ENCODE data around the gene EVI5. TPM values are rescaled to one million over a fixed set of nuclear protein-coding genes. Genes with fewer than 3 reads are reported as not detected.

The EVI5 gene
- total and polyA plus RNA-seq, 10 of the 15 experiments (the other 5 are each of a cell fraction or from before 2014, with no cell fraction given) = 0.27 to 6.8 (median 1.7) TPM

GRCh38 chr1:92484472-92485380 lies 300.2 kb downstream of the EVI5 start:
- POLR2A ChIA-PET = interaction anchor here (0.6 to 8.7 kb wide), 14 partner anchors 10 to 113 kb away, joined by 3 to 77 read pairs (median 6); no protein-coding TSS in a partner anchor
- peak overlapping the region; percentile 93 for H3K4me3 ChIP-seq
- no peaks in the 10 kb centered on the region for H3K27me3 ChIP-seq (replicated peaks in 1 of 2; ENCODE audit: control insufficient read depth in 2 of 2, insufficient read depth in 2 of 2, low read length in 1 of 2)
- H3K27ac ChIP-seq (ENCODE audit: control insufficient read depth, insufficient read depth) = peak overlapping the region; percentile 77
- CTCF ChIA-PET = interaction anchor here (0.6 to 10.1 kb wide), 12 partner anchors 11 to 174 kb away, joined by 3 to 60 read pairs (median 6); no protein-coding TSS in a partner anchor
- peaks cover 6% of the 10 kb centered on the region for H3K4me1 ChIP-seq (ENCODE audit: control insufficient read depth, insufficient read depth, low read length)
- H4K20me1 ChIP-seq (ENCODE audit: control insufficient read depth, insufficient read depth) = no peaks in the 10 kb centered on the region
- RAD21 ChIA-PET (ENCODE audit: unreplicated experiment) = interaction anchor here (0.7 to 9.0 kb wide), 18 partner anchors 10 to 186 kb away, joined by 3 to 138 read pairs (median 4); no protein-coding TSS in a partner anchor
- in situ Hi-C loops (cut with MboI) (loop anchor here (5.0 kb wide), 1 partner anchor 103 kb away; no protein-coding TSS in a partner anchor), intact Hi-C loops (cut with micrococcal nuclease; ENCODE audit: unreplicated experiment) (loop anchor here (1.0 to 5.0 kb wide), 3 partner anchors 100 to 172 kb away; no protein-coding TSS in a partner anchor)
- TSS peak; percentile 65 for BruUV-seq (replicated peaks)
- no peaks in the 10 kb centered on the region for H3K9me3 ChIP-seq (replicated peaks; ENCODE audit: control insufficient read depth, insufficient read depth, low read length)
- WGBS (ENCODE audit: insufficient coverage, insufficient replicate concordance, low lambda C conversion rate, missing lambda C conversion rate) = under 1% methylated on average over 65 of the region's 65 CpGs
- TF ChIP-seq CTCF (IDR thresholded peaks at IDR 0.05 in 2 of 3, conservative IDR thresholded peaks at IDR 0.05 in 1 of 3; ENCODE audit: control insufficient read depth in 2 of 3, extremely low read depth in 1 of 3, insufficient read depth in 1 of 3, low read depth in 3 of 3, low read length in 3 of 3) (peak in 2 of 3 experiments; percentile 12 to 13; a peak in 1 of 6 replicates), BHLHE40 (IDR thresholded peaks at IDR 0.05; ENCODE audit: borderline replicate concordance in 1 of 2, low read depth in 2 of 2, low read length in 1 of 2) (peak; percentile 52 to 88; a peak in 3 of 4 replicates), EGR1 (IDR thresholded peaks at IDR 0.05; ENCODE audit: borderline replicate concordance in 1 of 2, low read depth in 2 of 2, low read length in 2 of 2) (peak in 1 of 2 experiments; percentile 65; a peak in 2 of 3 replicates), MTA3 (IDR thresholded peaks at IDR 0.05; ENCODE audit: borderline replicate concordance, low read length) (0 out of 2 replicates have a peak, but pooled peaks have one; percentile 26), ZNF207 (IDR thresholded peaks at IDR 0.05; ENCODE audit: borderline replicate concordance) (no peak), LARP7 (IDR thresholded peaks at IDR 0.05) (peak; percentile 68), CREM (IDR thresholded peaks at IDR 0.05; ENCODE audit: low read depth) (peak; percentile 41; the same call in 1 of the 2 replicates), SMAD5 (IDR thresholded peaks at IDR 0.05; ENCODE audit: low read depth) (0 out of 2 replicates have a peak, but pooled peaks have one; percentile 45), NBN (IDR thresholded peaks at IDR 0.05) (peak; percentile 18; the same call in 1 of the 2 replicates), POLR2A (IDR thresholded peaks at IDR 0.05; ENCODE audit: low read depth, low read length) (peak; percentile 59; the same call in 1 of the 2 replicates), TBL1XR1 (IDR thresholded peaks at IDR 0.05; ENCODE audit: low read depth, low read length) (no peak), MLLT1 (IDR thresholded peaks at IDR 0.05) (no peak), NR2F1 (conservative IDR thresholded peaks at IDR 0.05) (peak; percentile 34; the same call in 1 of the 2 replicates)
- H3K4me2 ChIP-seq (ENCODE audit: control insufficient read depth, insufficient read depth) = peak overlapping the region; percentile 76
- SMC1A ChIA-PET (ENCODE audit: uncharacterized antibody, unreplicated experiment) = interaction anchor here (0.5 to 8.6 kb wide), 21 partner anchors 10 to 187 kb away, joined by 3 to 100 read pairs (median 5); partner anchors contain the start of genes GLMN and RPAP2
- peak; percentile 46 for ATAC-seq
- H2AFZ ChIP-seq (ENCODE audit: control insufficient read depth, low read depth, low read length) = peak overlapping the region; percentile 82
- peak overlapping the region; percentile 25 for H3K9ac ChIP-seq (ENCODE audit: control insufficient read depth, insufficient read depth, low read length)
- H3K79me2 ChIP-seq (ENCODE audit: control insufficient read depth, insufficient read depth, low read length) = no peaks in the 10 kb centered on the region
- H3K36me3 ChIP-seq (ENCODE audit: control insufficient read depth in 2 of 2, insufficient read depth in 2 of 2, low read length in 1 of 2) = peaks cover 0 to 9% of the 10 kb centered on the region in 2 experiments; a peak in 2 of 4 replicates
- DNase-seq (ENCODE audit: low read depth, low spot score) = no peak
- peak; percentile 71 for FAIRE-seq
